GM12801 (cell line): ENCODE results near the gene IDH3G.

Experiments used
- TF ChIP-seq, protein P1 (sequence below): IDR thresholded peaks from one replicate; pipeline ENCODE4 v1.5.1; 2011; ENCODE audit warnings: control low read depth; ENCODE audit not compliant: insufficient read length; ENCODE audit errors: extremely low read depth

Gene IDH3G

DNA sequence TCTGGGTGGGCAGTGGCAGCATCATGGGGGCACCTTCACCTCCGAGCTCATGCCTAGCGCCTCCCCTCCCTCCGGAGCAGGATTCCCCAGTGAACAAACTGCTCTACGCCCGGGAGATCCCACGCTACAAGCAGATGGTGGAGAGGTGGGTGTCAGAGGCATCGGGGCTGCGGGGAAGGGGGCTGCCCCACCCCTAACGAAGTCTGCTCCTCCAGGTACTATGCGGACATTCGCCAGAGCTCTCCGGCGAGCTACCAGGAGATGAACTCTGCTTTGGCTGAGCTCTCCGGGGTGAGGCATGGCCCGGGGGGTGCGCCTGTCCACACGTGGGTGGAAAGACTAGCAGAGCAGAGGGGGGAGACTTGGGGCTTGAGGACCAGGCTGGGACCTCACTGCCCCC lies 16.0 kb downstream of the IDH3G start:
- TF ChIP-seq, protein P1, sequence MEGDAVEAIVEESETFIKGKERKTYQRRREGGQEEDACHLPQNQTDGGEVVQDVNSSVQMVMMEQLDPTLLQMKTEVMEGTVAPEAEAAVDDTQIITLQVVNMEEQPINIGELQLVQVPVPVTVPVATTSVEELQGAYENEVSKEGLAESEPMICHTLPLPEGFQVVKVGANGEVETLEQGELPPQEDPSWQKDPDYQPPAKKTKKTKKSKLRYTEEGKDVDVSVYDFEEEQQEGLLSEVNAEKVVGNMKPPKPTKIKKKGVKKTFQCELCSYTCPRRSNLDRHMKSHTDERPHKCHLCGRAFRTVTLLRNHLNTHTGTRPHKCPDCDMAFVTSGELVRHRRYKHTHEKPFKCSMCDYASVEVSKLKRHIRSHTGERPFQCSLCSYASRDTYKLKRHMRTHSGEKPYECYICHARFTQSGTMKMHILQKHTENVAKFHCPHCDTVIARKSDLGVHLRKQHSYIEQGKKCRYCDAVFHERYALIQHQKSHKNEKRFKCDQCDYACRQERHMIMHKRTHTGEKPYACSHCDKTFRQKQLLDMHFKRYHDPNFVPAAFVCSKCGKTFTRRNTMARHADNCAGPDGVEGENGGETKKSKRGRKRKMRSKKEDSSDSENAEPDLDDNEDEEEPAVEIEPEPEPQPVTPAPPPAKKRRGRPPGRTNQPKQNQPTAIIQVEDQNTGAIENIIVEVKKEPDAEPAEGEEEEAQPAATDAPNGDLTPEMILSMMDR, result no peak

DNA sequence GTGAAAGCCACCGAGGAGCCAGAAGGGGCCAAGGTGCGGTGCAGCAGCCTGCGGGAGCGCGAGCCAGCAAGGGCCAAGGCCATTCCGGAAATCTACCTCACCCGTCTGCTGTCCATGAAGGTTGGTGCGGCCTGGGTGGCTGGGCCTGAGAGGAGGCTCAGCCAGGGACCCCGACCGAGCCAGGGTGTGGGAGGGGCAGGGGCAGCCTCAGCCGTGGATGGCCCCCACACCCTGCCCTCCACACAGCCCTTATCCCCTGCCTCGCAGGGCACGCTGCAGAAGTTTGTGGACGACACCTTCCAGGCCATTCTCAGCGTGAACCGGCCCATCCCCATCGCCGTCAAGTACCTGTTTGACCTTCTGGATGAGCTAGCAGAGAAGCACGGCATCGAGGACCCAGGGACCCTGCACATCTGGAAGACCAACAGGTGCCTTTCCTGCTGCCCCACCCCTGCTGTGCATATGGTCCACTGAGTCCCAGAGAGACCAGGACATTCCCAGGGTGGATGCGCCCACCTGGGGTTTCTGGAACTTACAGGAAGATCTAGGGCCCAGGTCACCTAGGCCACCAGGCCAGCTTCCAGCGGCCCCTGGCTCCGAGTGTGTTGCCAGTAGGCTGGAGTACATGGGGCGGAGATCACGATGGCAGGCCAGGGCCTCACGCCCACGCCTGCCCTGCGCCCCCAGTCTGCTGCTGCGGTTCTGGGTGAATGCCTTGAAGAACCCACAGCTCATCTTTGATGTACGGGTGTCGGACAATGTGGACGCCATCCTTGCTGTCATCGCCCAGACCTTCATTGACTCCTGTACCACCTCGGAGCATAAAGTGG lies 16.7 kb downstream of the IDH3G start:
- TF ChIP-seq, protein P1, result no peak

DNA sequence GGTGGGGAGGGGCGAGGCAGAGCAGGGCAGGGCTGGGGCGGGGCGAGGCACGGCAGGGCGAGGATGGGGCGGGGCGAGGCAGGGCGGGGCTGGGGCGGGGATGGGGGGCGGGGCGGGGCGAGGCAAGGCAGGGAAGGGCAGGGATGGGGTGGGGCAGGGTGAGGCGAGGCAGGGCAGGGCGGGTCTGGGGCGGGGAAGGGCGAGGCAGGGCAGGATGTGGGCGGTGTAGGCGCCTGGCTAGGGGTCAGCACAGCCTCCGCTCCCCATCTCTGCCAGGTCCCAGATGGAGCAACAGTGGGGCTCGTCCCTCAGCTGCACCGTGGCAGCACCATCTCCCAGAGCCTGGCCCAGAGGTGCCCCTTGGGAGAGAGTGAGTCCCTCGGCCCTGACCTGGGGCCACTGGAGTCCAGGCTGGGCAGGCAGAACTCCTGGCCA lies 17.5 kb downstream of the IDH3G start:
- TF ChIP-seq, protein P1, result no peak

DNA sequence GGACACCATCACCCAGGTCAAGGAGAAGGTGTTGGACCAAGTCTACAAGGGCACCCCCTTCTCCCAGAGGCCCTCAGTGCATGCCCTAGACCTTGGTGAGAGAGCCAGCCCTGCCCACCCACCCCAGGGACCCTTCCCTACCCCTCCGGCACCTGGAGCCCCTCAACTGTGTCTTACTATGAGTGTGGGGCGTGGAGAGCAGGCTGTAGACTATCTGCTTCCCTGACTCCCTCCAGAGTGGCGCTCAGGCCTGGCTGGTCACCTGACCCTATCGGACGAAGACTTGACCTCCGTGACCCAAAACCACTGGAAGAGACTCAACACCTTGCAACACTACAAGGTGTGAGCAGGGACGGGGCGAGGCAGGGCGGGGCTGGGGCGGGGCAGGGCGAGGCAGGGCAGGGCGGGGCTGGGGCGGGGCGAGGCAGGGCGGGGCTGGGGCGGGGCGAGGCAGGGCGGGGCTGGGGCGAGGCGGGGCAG lies 18.0 kb downstream of the IDH3G start:
- TF ChIP-seq, protein P1, result no peak

DNA sequence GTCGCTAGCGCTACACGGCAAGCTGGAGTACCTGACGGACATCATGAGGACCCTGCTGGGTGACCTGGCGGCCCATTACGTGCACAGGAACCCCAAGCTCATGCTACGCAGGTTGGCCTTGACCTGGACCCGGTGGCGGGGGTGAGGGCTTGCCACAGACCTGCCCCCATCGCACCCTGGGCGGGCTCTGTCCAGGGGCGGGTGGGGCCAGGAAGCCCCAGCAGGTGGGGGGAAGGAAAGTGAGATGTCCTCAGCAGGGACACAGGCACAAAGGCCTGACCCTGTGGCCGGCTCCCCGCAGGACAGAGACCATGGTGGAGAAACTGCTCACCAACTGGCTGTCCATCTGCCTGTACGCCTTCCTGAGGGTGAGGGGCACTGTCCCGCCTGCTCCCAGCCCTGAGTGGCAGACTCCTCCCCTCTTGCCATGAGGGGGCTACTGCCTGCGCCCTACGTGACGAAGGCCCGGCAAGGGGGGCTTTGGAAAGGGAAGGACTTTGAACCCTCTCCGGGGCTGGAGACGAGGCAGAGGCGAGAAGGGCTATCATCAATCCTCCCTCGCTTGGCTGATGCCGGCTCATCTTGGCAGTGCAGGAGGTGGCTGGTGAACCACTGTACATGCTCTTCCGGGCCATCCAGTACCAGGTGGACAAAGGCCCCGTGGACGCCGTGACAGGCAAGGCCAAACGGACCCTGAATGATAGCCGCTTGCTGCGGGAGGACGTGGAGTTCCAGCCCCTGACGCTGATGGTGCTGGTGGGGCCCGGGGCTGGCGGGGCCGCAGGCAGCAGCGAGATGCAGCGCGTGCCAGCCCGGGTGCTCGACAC lies 18.7 kb downstream of the IDH3G start:
- TF ChIP-seq, protein P1, result no peak

DNA sequence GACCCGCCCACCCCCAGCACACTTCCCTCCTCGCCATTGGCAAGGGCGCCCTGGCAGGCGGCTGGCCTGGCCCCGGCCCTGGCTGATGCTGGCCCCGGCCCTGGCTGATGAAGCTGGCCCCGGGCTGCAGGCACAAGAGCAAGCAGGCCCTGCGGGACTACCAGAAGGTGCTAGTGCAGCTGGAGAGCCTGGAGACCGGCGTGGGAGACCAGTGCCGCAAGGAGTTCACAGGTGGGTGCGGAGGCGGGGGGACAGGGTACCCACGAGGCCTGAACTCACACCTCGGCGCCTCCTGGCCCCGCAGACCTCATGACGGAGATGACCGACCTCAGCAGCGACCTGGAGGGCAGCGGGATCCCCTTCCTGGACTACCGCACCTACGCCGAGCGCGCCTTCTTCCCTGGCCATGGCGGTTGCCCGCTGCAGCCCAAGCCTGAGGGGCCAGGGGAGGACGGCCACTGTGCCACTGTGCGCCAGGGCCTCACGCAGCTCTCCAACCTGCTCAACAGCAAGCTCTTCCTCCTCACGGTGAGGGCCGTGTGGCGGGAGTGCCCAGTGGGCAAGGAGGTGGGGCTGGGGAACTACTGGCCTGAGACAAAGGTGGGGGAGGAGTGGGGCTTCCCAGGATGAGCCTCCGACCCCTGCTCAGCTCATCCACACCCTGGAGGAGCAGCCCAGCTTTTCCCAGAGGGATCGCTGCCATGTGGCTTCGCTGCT lies 19.4 kb downstream of the IDH3G start:
- TF ChIP-seq, protein P1, result no peak
